K562 (cell line): ENCODE results near the gene SH3BP5. TPM values are rescaled to one million over a fixed set of nuclear protein-coding genes. Genes with fewer than 3 reads are reported as not detected.

Experiments
- DLX4 ChIP-seq: fragments of 250-450 bp; sonication (Bioruptor Pico); IDR thresholded peaks from 2 replicates; pipeline ENCODE4 v1.6.1; 2021; ENCODE audit warnings: mild to moderate bottlenecking
- MBD1 ChIP-seq: fragments of 250-450 bp; sonication (Bioruptor Pico); IDR thresholded peaks from 2 replicates; pipeline ENCODE4 v1.8.0; 2022; ENCODE audit warnings: inconsistent platforms
- MCM7 ChIP-seq, 2 experiments: fragments of 450-650 bp; IDR thresholded peaks; 2 replicates each; pipeline ENCODE4 v1.6.1; 2016 to 2018
- MLLT1 ChIP-seq, 2 experiments: fragments of 450-650 bp; IDR thresholded peaks; 2 replicates each; pipeline ENCODE4 v1.6.1; 2016
- MNT ChIP-seq, 2 experiments: fragments of 450-650 bp; conservative IDR thresholded peaks; 2 replicates each; pipeline ENCODE4 v1.6.1; 2017; ENCODE audit warnings: mild to moderate bottlenecking in 2 of 2, moderate library complexity in 2 of 2
- MXI1 ChIP-seq: IDR thresholded peaks from 2 replicates; pipeline ENCODE4 v1.6.1; 2011; ENCODE audit warnings: low read depth, mild to moderate bottlenecking, improper control_type of control experiment, low read length
- PATZ1 ChIP-seq: fragments of 250-450 bp; sonication (Bioruptor Pico); IDR thresholded peaks from 2 replicates; pipeline ENCODE4 v1.5.0; 2020; ENCODE audit warnings: mild to moderate bottlenecking, borderline replicate concordance
- PML ChIP-seq: IDR thresholded peaks from 2 replicates; pipeline ENCODE4 v1.6.1; 2012; ENCODE audit warnings: low read length, inconsistent platforms
- RBM39 ChIP-seq: fragments of 200-400 bp; formaldehyde crosslinking; optimal IDR thresholded peaks from 2 replicates; pipeline ENCODE3; 2018; ENCODE audit warnings: low read depth, low read length
- SAP30 ChIP-seq: fragments of 200-600 bp; sonication (generic); IDR thresholded peaks from 2 replicates; pipeline ENCODE4 v1.6.1; 2012; ENCODE audit warnings: borderline replicate concordance, low read depth, mild to moderate bottlenecking, moderate library complexity, low read length, control low read depth, inconsistent platforms; ENCODE audit not compliant: insufficient read depth, poor library complexity, severe bottlenecking
- TAL1 ChIP-seq: fragments of 450-650 bp; IDR thresholded peaks from 2 replicates; pipeline ENCODE4 v1.6.1; 2016; ENCODE audit warnings: mild to moderate bottlenecking
- ZNF12 ChIP-seq: sonication (generic); formaldehyde crosslinking; IDR thresholded peaks from 2 replicates; pipeline ENCODE4 v1.4.0; 2020; ENCODE audit warnings: mild to moderate bottlenecking, missing genetic modification reagents
- ZNF121 ChIP-seq: sonication (generic); formaldehyde crosslinking; conservative IDR thresholded peaks from 2 replicates; pipeline ENCODE4 v1.8.0; 2022; ENCODE audit warnings: missing genetic modification reagents
- ZNF274 ChIP-seq: IDR thresholded peaks from 2 replicates; pipeline ENCODE4 v1.6.1; 2011; ENCODE audit warnings: low read depth, mild to moderate bottlenecking, low read length, moderate library complexity, borderline replicate concordance
- ZNF280B ChIP-seq: fragments of 250-450 bp; sonication (Bioruptor Pico); IDR thresholded peaks from 2 replicates; pipeline ENCODE4 v1.5.1; 2021; ENCODE audit warnings: mild to moderate bottlenecking
- ZNF644 ChIP-seq: fragments of 200-800 bp; sonication (Bioruptor generic); IDR thresholded peaks from 2 replicates; pipeline ENCODE4 v1.6.1; 2016; ENCODE audit warnings: low read depth, missing genetic modification characterization, missing compliant biosample characterization
- ZNF695 ChIP-seq: fragments of 450-650 bp; formaldehyde crosslinking; IDR thresholded peaks from 2 replicates; pipeline ENCODE4 v1.4.0; 2020; ENCODE audit warnings: mild to moderate bottlenecking, moderate library complexity
- ZNF766 ChIP-seq: fragments of 200-800 bp; sonication (Bioruptor generic); conservative IDR thresholded peaks from 2 replicates; pipeline ENCODE4 v1.6.1; 2016; ENCODE audit warnings: missing genetic modification characterization, missing compliant biosample characterization
- polyA plus RNA-seq, 8 experiments: library from polyadenylated mRNA; depleted of rRNA in 4 of 8; stranded (reverse) in 5 of 8; unstranded in 3 of 8; fragments of >200 nt; fragmentation: Nextera tagmentation in 2 of 8; fragmentation: Illumina TruSeq in 1 of 8; extraction: Ambion mirVana in 2 of 8; extraction: Trizol in 1 of 8; gene quantifications; 2 replicates each; pipeline versions ENCODE4 v1.2.1 to v1.2.3, GENCODE V29; 2011 to 2014; ENCODE audit warnings: inconsistent platforms in 1 of 8, missing spikeins in 1 of 8
- total RNA-seq, 7 experiments: library from RNA; depleted of rRNA in 6 of 7; stranded (reverse); fragments of >200 nt in 6 of 7; fragmentation: Illumina TruSeq in 2 of 7; extraction: Trizol in 2 of 7; gene quantifications; 2 replicates each; pipeline versions ENCODE4 v1.2.1 to v1.2.3, GENCODE V29; 2011 to 2021; ENCODE audit warnings: low replicate concordance in 1 of 7

Gene SH3BP5
- total and polyA plus RNA-seq, 9 of the 15 experiments (the other 6 are each of a cell fraction or from before 2014, with no cell fraction given), result 2.9 to 29.0 (median 14.9) TPM

- TF ChIP-seq MBD1, result no peak
- TF ChIP-seq ZNF695 (CRISPR knock-in tag), result no peak
- no peak for TF ChIP-seq ZNF12 (CRISPR knock-in tag)
- no peak for TF ChIP-seq SAP30
- no peak for TF ChIP-seq PATZ1 (CRISPR knock-in tag)
- no peak for TF ChIP-seq ZNF280B (CRISPR knock-in tag)
- TF ChIP-seq ZNF121 (CRISPR knock-in tag), result no peak
- peak; percentile 47; the same call in 1 of the 2 replicates for TF ChIP-seq PML
- TF ChIP-seq MLLT1 (IDR thresholded peaks at IDR 0.05), result no peak
- TF ChIP-seq ZNF766 (CRISPR knock-in tag), result 0 out of 2 replicates have a peak, but pooled peaks have one; percentile 29
- no peak for TF ChIP-seq RBM39
- TF ChIP-seq MNT (conservative IDR thresholded peaks at IDR 0.05), result peak; percentile 52 to 78
- no peak for TF ChIP-seq MCM7 (IDR thresholded peaks at IDR 0.05)
- 0 out of 2 replicates have a peak, but pooled peaks have one; percentile 62 for TF ChIP-seq MXI1
- no peak for TF ChIP-seq DLX4 (CRISPR knock-in tag)
- TF ChIP-seq ZNF274, result no peak
- TF ChIP-seq TAL1, result peak; percentile 57; the same call in 1 of the 2 replicates
- TF ChIP-seq ZNF644, result no peak
Observed at GRCh38 chr3:15297608-15298350, 34.6 kb downstream of the SH3BP5 start (continued).
